Erythroblast (primary cell): Measurements from ENCODE around the gene KLHDC2.

Experiments used
- GATA1 ChIP-seq: IDR thresholded peaks from 2 replicates; pipeline ENCODE4 v1.6.1; 2011; ENCODE audit warnings: low read depth, mild to moderate bottlenecking, control low read depth, low read length, moderate library complexity
- POLR2A ChIP-seq: IDR thresholded peaks from 2 replicates; pipeline ENCODE4 v1.6.1; 2011; ENCODE audit warnings: mild to moderate bottlenecking, low read length

DNA sequence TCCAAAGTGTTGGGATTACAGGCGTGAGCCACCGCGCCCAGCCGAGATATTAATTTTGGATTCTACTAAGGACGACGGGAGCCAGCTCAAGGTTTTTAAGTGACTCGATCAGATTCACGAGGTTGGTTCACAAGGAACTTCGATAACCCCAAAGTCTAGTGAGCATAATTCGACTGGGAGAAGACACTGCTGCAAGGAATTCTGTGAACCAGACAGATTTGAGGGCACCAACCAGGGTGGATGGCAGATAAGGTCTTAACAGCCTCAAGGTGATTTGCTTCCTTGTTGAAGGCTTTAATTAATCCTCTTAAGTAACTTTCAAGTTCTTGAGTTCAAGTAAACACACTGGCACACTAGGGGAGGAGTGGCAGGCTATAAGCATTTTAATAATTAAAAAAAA lies 1.1 kb upstream of the KLHDC2 start:
- TF ChIP-seq POLR2A (no peak), GATA1 (no peak)
